NCI-H524 treated with DMSO at 0.1 percent for 48 hours (cell line): Measurements from ENCODE around the gene GPR3.
"Not testable (repeated sequence)": the region's sequence is repeated elsewhere in the genome, so short reads cannot be mapped to it uniquely, and the experiment has no call there.

Experiments used
- DNase-seq: peaks from one replicate; lab custom pipeline; 2025; lab: John Stamatoyannopoulos, UW

Gene GPR3

DNA sequence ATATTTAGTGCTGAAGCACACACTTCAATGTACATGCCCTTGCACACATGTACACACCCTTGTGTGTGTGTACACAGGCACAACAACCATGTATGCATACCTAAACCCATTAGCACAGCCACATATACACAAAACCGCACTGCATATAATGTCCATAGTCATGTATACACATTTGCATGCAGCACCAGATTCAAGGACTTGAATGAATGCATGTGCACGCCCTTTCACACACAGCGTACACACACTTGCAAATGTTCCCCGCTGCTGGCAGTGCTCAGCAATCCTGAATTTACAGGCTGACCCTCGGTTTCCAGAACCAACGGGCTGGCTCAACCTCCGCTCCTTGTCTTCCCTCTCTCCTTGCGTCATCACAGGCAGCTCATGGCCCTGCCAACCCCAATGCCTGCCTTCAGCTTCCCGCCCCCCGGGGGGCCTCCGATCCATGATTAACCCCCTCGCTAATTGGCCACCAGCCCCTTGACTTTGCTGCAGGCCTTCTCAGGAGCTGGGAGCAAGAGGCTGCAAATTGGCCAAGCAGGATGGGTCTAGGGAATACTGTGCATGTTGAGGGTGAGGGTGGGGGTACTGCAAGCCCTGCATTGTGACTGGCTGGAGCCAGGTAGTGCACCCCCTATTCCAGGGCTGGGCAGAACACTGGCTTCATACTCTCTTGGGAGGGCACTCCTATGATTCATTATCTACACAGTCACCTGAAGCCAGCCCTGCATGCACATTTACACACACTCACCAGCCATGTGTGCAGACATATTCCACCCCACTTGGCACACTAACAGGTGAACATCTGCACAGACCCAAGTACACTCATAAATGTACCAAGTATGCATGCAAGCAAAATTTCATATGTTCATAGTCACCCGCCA is 7.9 kb downstream of the GPR3 start:
- DNase-seq = no peak

GRCh38 chr1:27400963-27401341 is 8.5 kb downstream of the GPR3 start:
- no peak for DNase-seq

- no peak for DNase-seq
Observed at GRCh38 chr1:27402349-27402754, 9.9 kb downstream of the GPR3 start.

GRCh38 chr1:27403065-27403726 is 10.8 kb downstream of the GPR3 start:
- no peak for DNase-seq

GRCh38 chr1:27403931-27404330 is 11.5 kb downstream of the GPR3 start:
- DNase-seq = no peak

GRCh38 chr1:27405074-27405473 is 12.7 kb downstream of the GPR3 start:
- DNase-seq = no peak

DNA sequence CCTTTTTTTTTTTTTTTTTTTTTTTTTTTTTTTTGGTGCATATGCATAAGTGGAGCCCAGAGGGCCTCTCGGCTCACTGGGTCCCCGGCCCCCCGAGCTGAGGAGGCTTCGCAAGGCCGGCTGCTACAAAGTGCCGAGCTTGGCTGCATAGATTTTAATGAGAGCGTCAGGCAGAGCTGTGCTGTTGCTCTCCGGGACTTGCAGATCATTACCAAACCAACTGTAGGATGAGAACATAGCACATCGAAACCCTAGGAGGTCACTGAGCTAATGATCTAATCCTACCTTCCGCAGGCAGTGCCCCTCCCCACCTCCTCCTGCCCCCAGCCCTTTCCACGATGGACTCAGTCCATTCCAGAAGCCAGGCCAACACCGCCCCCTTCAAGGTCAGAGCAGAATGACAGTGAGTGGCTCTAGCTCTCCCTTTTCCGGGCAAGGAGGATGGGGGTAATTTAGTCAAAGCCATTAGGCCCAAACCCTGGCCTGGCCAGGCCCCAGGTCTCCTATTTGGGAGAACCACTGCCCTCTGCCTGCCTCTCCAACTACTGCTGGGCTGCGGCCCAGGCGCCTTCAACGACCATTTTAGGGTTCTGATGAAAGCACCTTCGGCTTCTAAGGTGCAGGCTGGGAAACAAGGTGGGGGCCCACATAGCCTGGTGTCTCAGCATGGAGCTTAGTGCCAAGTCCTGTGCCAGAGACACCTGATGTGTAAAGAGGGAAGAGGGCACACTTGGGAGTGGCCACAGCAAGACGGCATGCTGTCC is 13.4 kb downstream of the GPR3 start:
- not testable (repeated sequence) for DNase-seq

DNA sequence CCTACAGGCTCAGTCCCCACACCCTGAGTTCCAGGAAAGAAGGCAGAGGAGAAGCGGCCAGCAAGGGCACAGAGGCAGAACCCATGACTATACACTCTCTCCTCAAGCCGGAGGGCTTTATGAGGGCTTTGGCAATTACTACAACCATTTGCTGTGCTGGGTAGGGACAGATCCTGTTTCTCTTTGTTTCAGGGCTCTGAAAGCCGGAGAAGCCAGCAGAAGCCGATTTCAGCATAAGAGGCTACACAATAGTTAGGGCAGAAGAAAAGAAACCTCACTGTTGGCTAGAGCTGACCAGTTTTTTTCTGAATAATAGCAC is 13.9 kb downstream of the GPR3 start:
- DNase-seq = no peak

DNA sequence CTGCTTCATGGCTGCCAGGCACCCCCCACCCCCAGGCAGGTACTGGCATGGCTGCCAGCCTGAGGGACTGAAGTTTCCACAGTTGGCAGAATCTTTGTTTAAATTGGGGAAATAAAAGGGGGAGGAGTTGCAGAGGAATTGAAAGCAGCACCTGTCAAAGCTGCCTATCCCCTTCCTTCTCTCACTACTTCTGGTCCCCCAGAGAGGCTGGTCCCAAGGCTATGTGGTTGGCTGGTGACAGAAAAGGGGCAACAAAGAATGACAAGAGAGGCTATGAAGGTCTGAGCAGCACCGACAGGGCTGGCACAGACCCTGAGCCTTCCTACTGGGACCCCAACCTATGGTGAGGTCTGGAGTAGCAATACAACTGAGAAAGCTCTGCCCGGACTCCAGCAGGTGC is 14.4 kb downstream of the GPR3 start:
- DNase-seq = not testable (repeated sequence)

DNA sequence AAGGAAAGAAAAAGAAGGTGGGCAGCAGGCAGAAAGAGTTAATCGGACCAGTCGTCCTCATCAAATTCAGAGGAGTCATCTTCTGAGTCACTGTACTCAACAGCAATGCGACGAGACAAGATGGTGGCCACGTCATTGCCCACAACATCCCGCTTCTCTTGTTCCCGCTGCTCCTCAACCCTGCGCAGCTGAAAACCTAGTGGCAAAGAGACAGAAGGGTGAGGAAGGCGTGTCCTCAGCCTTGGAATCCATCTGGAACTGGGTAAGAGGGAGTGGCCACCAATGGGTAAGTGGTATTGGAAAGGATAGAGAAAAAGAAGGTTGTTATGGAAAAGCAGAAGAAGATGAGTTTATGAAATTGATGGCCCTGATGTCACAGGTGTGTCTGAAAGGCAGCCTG is 15.7 kb downstream of the GPR3 start:
- DNase-seq = no peak

- no peak for DNase-seq
Observed at GRCh38 chr1:27409669-27410068, 17.2 kb downstream of the GPR3 start.

DNA sequence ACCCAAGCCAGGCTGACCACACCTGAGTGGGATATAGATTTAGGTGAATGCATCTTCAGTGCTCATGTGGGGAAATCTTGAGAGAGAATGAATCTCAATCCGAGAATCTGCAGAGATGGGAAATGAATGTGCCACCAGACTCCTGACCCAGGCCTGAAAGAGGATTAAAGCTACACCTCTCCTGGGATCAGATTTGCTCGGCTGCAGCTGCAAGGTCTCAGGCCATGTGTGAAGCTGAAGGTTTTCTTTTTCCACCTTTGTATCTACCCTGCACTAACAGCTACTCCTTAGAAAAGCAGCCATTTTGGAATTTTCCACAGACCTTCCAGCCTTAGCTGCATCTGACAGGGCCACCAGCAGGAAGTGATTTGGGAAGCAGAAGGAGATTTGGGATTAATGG is 18.3 kb downstream of the GPR3 start:
- DNase-seq = no peak

DNA sequence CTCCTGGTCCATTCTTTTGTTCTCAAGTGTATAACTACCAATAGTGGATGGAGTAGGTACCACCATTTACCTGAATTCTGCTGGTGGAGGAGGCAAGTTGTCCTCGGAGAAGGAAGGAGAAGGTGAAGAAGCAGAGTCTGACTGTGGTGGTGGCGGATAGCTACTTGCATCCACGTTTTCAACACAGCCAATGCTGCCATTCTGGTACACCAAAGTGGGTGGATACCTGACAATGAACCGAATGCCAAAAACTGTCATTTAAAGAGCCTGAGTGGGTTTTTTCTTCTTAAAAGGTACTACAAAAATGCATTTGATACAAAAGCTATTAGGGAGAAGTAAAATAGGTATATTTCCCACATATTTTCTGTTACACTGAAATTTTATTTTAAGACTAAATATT is 20.1 kb downstream of the GPR3 start:
- no peak for DNase-seq

DNA sequence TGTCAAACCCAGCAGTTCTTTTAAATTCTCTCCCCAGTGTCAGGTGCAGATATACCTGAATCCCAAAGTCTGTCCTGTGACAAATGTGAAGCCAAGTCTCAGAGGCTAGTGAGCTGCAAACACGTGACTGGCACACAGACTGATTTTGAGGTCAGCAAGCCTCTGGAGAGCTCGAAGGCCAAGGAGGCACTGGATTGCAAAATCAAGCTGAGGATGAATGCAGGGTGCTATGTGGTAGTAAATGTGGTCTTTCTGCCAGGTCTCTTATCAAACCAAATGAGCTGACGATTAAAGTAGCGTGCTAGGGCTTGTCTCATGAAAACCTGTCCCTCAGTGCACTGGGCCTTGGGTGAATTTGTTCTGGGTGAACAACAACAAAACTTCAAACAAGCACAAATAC is 20.6 kb downstream of the GPR3 start:
- no peak for DNase-seq

DNA sequence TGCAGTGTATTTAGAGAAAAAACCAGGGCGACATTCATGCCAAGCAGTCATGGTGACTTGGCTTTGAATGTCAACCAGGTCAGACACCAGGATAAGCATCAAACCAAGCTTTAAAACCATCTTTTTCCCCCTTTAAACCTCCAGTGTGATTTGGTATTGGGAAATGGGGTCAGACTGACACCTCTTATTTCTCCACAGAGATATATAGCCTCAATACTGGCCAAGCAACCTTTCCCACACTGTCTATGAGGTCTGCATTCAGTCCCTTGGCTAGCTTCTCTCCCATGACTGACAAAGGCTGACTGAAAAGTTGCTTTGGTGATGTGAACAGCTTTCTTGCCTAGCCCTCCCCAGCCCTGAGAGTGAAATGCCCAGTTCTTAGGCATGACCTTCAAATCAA is 21.7 kb downstream of the GPR3 start:
- DNase-seq = no peak

GRCh38 chr1:27416387-27417111 is 24.1 kb downstream of the GPR3 start:
- DNase-seq = no peak

DNA sequence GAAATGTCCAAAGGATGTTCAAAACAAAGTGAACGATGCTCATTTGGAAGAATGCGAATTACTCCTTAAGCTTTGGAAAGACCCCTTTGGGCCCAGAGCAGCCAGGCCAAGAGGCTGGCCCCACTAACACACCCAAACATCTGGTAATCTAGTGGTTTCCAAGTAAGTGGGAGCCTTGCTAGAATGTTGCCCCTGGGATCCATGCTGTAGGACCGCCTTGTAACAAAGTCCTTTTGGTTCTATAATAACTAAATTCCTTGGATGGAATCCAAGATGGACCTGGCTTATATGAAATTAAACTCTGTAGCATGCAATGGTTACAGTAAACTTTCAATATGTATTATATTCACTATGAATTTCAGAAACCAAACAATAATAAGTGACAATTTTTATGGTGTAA is 25.3 kb downstream of the GPR3 start:
- DNase-seq = no peak

GRCh38 chr1:27418326-27419185 is 26.1 kb downstream of the GPR3 start:
- no peak for DNase-seq

- no peak for DNase-seq
Observed at GRCh38 chr1:27423709-27424108, 31.3 kb downstream of the GPR3 start.

DNA sequence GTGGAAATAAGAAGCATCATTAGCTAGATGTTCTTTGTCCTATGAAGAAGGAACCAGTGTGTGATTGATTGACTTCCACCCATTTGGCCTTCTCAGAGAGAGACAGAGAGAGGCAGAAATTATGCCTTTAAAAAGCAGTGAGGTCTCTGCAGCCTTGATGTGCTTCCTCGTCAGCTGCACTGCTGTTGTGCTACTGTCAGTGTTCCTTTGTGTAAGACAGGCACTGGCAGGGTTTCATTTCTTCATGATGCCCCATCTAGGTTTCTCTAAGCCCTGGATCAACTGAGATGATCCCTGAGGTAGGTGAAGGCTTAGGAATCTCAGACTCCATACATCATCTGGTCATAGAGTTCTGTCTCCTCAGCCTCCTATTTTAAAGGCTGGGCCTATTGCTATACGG is 34.9 kb downstream of the GPR3 start:
- no peak for DNase-seq

DNA sequence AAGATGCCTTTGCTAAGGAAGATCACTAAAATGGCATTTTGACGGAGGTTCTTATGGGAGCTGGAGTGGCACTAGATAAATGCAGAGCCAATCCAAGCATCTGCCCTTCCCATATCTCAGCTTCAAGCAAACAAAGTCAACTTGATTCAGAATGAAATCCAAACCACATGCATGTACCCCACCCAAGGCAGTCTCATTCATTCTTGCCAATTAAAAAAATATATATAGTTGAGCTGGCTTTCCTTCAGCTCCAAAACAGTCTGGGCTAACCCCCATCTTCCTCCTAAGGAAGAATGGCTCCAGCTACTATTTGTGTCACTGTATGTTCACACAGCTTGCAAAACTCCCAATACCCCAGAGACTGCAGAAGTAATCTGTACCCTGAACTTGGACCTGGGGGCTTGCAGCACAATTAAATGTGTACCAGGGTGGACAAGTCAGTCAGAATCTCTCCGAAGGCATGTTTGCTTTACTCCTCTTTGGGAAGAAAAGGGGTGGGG is 35.4 kb downstream of the GPR3 start:
- DNase-seq = no peak
